Measurements from ENCODE around the gene ZNF366.

Gene ZNF366

DNA sequence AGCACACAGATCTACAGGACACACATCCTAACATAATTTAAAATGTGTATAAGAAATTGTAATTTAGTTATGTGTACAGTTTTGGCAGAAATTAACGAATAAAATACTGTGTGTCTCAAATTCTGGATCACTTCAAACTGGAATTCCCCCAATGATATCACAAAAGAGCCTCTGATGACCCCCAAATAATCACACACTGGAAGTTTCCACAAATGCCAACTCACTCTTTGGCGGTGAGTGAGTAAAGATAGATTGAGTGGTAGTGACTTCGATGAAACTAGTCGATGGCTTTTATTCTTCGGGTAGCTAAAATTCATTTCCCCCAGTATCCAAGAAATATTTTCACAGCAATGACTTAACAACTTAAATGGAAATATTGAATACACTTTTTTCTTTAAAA, 2.2 kb downstream of the ZNF366 start:
- DNase-seq (ENCODE audit: low read depth) = no peak
- TF ChIP-seq, protein P1, sequence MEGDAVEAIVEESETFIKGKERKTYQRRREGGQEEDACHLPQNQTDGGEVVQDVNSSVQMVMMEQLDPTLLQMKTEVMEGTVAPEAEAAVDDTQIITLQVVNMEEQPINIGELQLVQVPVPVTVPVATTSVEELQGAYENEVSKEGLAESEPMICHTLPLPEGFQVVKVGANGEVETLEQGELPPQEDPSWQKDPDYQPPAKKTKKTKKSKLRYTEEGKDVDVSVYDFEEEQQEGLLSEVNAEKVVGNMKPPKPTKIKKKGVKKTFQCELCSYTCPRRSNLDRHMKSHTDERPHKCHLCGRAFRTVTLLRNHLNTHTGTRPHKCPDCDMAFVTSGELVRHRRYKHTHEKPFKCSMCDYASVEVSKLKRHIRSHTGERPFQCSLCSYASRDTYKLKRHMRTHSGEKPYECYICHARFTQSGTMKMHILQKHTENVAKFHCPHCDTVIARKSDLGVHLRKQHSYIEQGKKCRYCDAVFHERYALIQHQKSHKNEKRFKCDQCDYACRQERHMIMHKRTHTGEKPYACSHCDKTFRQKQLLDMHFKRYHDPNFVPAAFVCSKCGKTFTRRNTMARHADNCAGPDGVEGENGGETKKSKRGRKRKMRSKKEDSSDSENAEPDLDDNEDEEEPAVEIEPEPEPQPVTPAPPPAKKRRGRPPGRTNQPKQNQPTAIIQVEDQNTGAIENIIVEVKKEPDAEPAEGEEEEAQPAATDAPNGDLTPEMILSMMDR (IDR thresholded peaks at IDR 0.05; ENCODE audit: low read depth, low read length, missing control alignments) = no peak
- H3K4me3 ChIP-seq (ENCODE audit: low read depth, low read length) = no peak overlapping the region

DNA sequence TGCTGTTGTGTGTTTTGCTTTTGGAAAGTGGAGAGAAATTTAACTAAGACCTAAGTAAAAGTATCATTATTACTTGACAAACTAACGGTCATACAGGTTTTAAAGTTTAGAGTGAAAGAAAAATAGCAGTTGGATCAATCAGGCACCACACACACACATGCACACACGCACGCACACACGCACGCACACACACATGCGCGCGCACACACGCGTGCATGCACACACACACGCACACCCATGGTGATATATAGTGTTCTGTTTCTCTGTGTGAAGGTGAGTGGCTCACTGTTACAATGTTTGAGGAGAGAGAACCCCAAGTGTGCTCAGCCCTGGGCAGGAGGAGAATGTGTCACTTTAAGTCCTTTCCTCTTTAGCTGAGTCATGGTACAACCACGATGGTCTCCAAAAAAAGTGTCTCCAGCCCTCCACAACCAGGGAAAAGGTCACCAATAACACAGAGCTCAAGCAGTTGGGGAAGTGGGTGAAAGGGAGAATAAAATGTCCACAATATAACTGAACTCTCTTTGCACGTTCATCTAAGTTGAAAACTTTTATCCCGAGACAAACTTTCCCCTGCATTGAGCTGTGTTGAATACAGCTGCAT, 3.2 kb downstream of the ZNF366 start:
- DNase-seq (ENCODE audit: low read depth) = no peak
- TF ChIP-seq, protein P1 (IDR thresholded peaks at IDR 0.05; ENCODE audit: low read depth, low read length, missing control alignments) = no peak
- H3K4me3 ChIP-seq (ENCODE audit: low read depth, low read length) = no peak overlapping the region

DNA sequence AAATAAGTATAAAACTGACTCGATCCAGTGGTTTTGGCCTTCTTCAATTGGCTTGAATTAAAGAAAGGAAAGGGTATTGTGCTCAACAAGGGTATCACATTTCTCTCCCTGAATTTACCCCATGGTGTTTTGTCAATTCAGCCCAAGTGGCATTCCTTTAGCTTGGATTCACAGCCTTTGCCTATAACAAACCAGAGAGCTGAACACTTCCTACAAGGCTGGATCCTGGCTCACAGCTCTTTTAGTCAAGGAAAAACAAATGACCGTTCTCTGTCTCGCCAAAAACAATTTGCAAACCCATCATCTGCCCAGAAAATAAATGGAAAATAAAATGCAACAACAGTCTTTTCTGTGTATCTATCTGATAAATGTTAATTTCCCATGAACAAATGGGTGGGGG, 5.7 kb downstream of the ZNF366 start:
- no peak for DNase-seq (ENCODE audit: low read depth)
- TF ChIP-seq, protein P1 (IDR thresholded peaks at IDR 0.05; ENCODE audit: low read depth, low read length, missing control alignments) = no peak

DNA sequence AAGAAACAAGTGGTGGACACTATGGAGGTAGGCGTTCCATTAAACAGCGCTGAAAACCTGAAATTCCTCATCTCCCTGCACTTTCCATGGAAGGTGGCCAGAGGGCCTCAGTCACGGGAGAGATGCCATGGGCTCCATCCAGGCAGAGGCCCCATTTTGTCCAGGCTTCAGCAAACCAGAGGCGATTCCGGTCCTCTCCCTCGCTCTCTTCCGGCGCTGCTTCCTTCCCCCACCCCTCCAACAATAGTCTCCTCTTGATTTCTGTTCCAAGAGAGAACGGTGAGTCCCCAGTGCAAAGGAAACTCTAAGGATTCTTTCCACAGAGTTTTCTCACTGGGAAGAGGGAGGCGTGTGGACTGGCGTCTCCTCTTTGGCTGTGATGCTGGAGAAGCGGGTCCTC, 7.5 kb downstream of the ZNF366 start:
- DNase-seq (ENCODE audit: low read depth) = no peak
- TF ChIP-seq, protein P1 (IDR thresholded peaks at IDR 0.05; ENCODE audit: low read depth, low read length, missing control alignments) = no peak
- no peak overlapping the region for H3K4me3 ChIP-seq (ENCODE audit: low read depth, low read length)

More for the DNA sequence above, 5.7 kb downstream of the ZNF366 start:
- no peak overlapping the region for H3K4me3 ChIP-seq (ENCODE audit: low read depth, low read length)

DNA sequence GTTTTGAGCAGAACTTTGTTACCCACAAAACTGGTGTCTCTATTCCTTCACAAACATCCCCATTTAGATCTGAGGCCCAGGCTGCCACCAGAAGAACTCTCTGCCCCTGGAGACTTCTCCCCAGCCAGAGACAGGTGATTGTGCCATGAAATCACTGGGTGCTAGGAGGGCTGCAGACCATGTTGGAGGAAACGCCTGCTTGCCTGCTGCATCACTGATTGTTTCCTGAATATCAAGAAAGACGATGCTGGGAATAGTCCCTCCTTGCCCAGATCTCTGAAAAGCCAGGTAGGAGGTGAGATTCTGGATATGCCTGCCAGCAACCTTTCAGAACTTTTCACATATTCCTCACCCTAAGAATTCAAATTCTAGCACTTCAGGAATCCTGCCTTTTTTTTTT, 8.1 kb downstream of the ZNF366 start:
- DNase-seq (ENCODE audit: low read depth) = no peak
- H3K4me3 ChIP-seq (ENCODE audit: low read depth, low read length) = no peak overlapping the region
- TF ChIP-seq, protein P1 (IDR thresholded peaks at IDR 0.05; ENCODE audit: low read depth, low read length, missing control alignments) = no peak

DNA sequence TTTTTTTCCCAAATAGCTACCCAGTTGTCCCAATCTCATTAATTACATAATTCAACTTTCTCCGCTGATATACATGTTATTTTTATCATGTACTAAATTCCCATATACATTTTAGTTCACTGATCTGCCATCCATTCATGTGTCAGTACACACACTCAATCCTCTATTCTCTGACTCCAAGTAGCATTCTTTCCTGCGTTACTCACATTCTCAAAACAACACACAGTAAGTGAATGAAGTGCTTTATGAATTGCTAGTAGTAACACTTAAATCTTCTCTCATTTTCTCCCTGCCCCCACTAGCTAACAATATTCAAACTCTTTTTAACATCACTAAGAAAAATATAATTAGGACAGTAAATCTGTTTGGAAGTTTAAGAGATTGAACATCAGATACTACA, 8.9 kb downstream of the ZNF366 start:
- DNase-seq (ENCODE audit: low read depth) = no peak
- no peak overlapping the region for H3K4me3 ChIP-seq (ENCODE audit: low read depth, low read length)
- TF ChIP-seq, protein P1 (IDR thresholded peaks at IDR 0.05; ENCODE audit: low read depth, low read length, missing control alignments) = no peak

DNA sequence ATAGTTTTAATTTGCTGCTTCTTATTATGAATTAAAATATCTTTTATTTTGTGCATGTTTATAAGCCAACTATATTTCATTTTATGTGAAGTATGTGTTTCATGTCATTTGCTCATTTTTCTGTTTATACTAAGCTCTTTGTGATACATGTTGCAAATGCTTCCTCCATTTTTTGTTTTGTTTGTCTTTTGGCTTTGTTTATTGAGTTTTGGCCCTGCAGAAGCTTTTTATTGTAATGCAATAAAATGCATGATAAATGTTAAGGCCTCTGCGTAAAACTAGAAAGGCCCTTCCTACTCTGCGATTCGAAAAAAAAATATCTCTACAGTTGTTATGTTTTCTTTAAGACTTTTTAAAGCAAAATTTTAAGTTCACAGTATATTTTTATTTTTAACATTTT, 9.4 kb downstream of the ZNF366 start:
- no peak for DNase-seq (ENCODE audit: low read depth)
- no peak overlapping the region for H3K4me3 ChIP-seq (ENCODE audit: low read depth, low read length)
- TF ChIP-seq, protein P1 (IDR thresholded peaks at IDR 0.05; ENCODE audit: low read depth, low read length, missing control alignments) = no peak
